ENCODE data around the gene ANAPC15. TPM values are rescaled to one million over a fixed set of nuclear protein-coding genes. Genes with fewer than 3 reads are reported as not detected.

Gene ANAPC15
- total RNA-seq, 1 experiment from 2014 or later: 37.4 TPM

GRCh38 chr11:72091292-72091691 lies 21.2 kb downstream of the ANAPC15 start:
- Histone ChIP-seq H2AFZ (ENCODE audit: low read length) (no peak overlapping the region), H3K9me3 (ENCODE audit: low read length) (no peaks in the 10 kb centered on the region), H3K4me2 (ENCODE audit: low read depth, low read length, poor library complexity, severe bottlenecking) (no peak overlapping the region), H3K4me3 (ENCODE audit: low read length) (no peak overlapping the region), H3K9ac (ENCODE audit: low read length) (no peak overlapping the region), H3K79me2 (ENCODE audit: low read length) (no peaks in the 10 kb centered on the region), H4K20me1 (ENCODE audit: insufficient read depth, low read depth, low read length) (peaks cover 5% of the 10 kb centered on the region; the same call in 1 of the 2 replicates), H3K9me2 (replicated peaks; ENCODE audit: insufficient read depth, low read length) (no peaks in the 10 kb centered on the region), H3K27me3 (ENCODE audit: low read length) (no peaks in the 10 kb centered on the region), H3K27ac (ENCODE audit: low read length) (no peak overlapping the region), H3K36me3 (ENCODE audit: insufficient read depth, low read length) (no peaks in the 10 kb centered on the region), H3K4me1 (ENCODE audit: low read length) (peaks cover 14% of the 10 kb centered on the region)
- peak; percentile 92 for DNase-seq

- Histone ChIP-seq H3K27ac (ENCODE audit: low read length) (no peak overlapping the region), H3K4me2 (ENCODE audit: low read depth, low read length, poor library complexity, severe bottlenecking) (no peak overlapping the region), H3K9me3 (ENCODE audit: low read length) (no peaks in the 10 kb centered on the region), H3K79me2 (ENCODE audit: low read length) (no peaks in the 10 kb centered on the region), H3K27me3 (ENCODE audit: low read length) (no peaks in the 10 kb centered on the region), H3K36me3 (ENCODE audit: insufficient read depth, low read length) (no peaks in the 10 kb centered on the region), H3K4me3 (ENCODE audit: low read length) (no peak overlapping the region), H3K9me2 (replicated peaks; ENCODE audit: insufficient read depth, low read length) (no peaks in the 10 kb centered on the region), H4K20me1 (ENCODE audit: insufficient read depth, low read depth, low read length) (peaks cover 5% of the 10 kb centered on the region; the same call in 1 of the 2 replicates), H3K9ac (ENCODE audit: low read length) (no peak overlapping the region), H3K4me1 (ENCODE audit: low read length) (peaks cover 14% of the 10 kb centered on the region), H2AFZ (ENCODE audit: low read length) (no peak overlapping the region)
- DNase-seq: no peak
Observed at GRCh38 chr11:72088076-72088808, 24.3 kb downstream of the ANAPC15 start.

- Histone ChIP-seq H3K4me1 (ENCODE audit: low read length) (peaks cover 12% of the 10 kb centered on the region), H3K27me3 (ENCODE audit: low read length) (no peaks in the 10 kb centered on the region), H3K9me2 (replicated peaks; ENCODE audit: insufficient read depth, low read length) (no peaks in the 10 kb centered on the region), H3K9ac (ENCODE audit: low read length) (no peak overlapping the region), H4K20me1 (ENCODE audit: insufficient read depth, low read depth, low read length) (peaks cover 5% of the 10 kb centered on the region; the same call in 1 of the 2 replicates), H3K27ac (ENCODE audit: low read length) (no peak overlapping the region), H3K4me2 (ENCODE audit: low read depth, low read length, poor library complexity, severe bottlenecking) (no peak overlapping the region), H3K4me3 (ENCODE audit: low read length) (no peak overlapping the region), H3K79me2 (ENCODE audit: low read length) (no peaks in the 10 kb centered on the region), H3K36me3 (ENCODE audit: insufficient read depth, low read length) (no peaks in the 10 kb centered on the region), H2AFZ (ENCODE audit: low read length) (no peak overlapping the region), H3K9me3 (ENCODE audit: low read length) (no peaks in the 10 kb centered on the region)
- no peak for DNase-seq
Observed at GRCh38 chr11:72085621-72086351, 26.7 kb downstream of the ANAPC15 start.

- Histone ChIP-seq H3K4me2 (ENCODE audit: low read depth, low read length, poor library complexity, severe bottlenecking) (no peak overlapping the region), H3K27ac (ENCODE audit: low read length) (no peak overlapping the region), H3K9me2 (replicated peaks; ENCODE audit: insufficient read depth, low read length) (no peaks in the 10 kb centered on the region), H2AFZ (ENCODE audit: low read length) (no peak overlapping the region), H3K79me2 (ENCODE audit: low read length) (no peaks in the 10 kb centered on the region), H3K9me3 (ENCODE audit: low read length) (no peaks in the 10 kb centered on the region), H3K9ac (ENCODE audit: low read length) (no peak overlapping the region), H4K20me1 (ENCODE audit: insufficient read depth, low read depth, low read length) (peaks cover 5% of the 10 kb centered on the region; the same call in 1 of the 2 replicates), H3K27me3 (ENCODE audit: low read length) (no peaks in the 10 kb centered on the region), H3K4me1 (ENCODE audit: low read length) (peaks cover 12% of the 10 kb centered on the region), H3K36me3 (ENCODE audit: insufficient read depth, low read length) (no peaks in the 10 kb centered on the region), H3K4me3 (ENCODE audit: low read length) (no peak overlapping the region)
- DNase-seq: no peak
Observed at GRCh38 chr11:72084965-72085364, 27.5 kb downstream of the ANAPC15 start.

- H3K27ac ChIP-seq (ENCODE audit: low read length): no peak overlapping the region
- no peaks in the 10 kb centered on the region for H3K27me3 ChIP-seq (ENCODE audit: low read length)
- H3K4me1 ChIP-seq (ENCODE audit: low read length): peaks cover 19% of the 10 kb centered on the region
- H3K9me3 ChIP-seq (ENCODE audit: low read length): no peaks in the 10 kb centered on the region
- peaks cover 8% of the 10 kb centered on the region for H3K79me2 ChIP-seq (ENCODE audit: low read length)
- peaks cover 5% of the 10 kb centered on the region; the same call in 1 of the 2 replicates for H4K20me1 ChIP-seq (ENCODE audit: insufficient read depth, low read depth, low read length)
- no peak overlapping the region for H3K4me3 ChIP-seq (ENCODE audit: low read length)
- H3K36me3 ChIP-seq (ENCODE audit: insufficient read depth, low read length): no peaks in the 10 kb centered on the region
- no peak overlapping the region for H2AFZ ChIP-seq (ENCODE audit: low read length)
- no peaks in the 10 kb centered on the region for H3K9me2 ChIP-seq (replicated peaks; ENCODE audit: insufficient read depth, low read length)
- no peak overlapping the region for H3K9ac ChIP-seq (ENCODE audit: low read length)
- H3K4me2 ChIP-seq (ENCODE audit: low read depth, low read length, poor library complexity, severe bottlenecking): no peak overlapping the region
- no peak for DNase-seq
Observed at GRCh38 chr11:72084076-72084475, 28.4 kb downstream of the ANAPC15 start.

- Histone ChIP-seq H3K36me3 (ENCODE audit: insufficient read depth, low read length) (no peaks in the 10 kb centered on the region), H3K79me2 (ENCODE audit: low read length) (peaks cover 15% of the 10 kb centered on the region), H3K4me3 (ENCODE audit: low read length) (no peak overlapping the region), H3K4me2 (ENCODE audit: low read depth, low read length, poor library complexity, severe bottlenecking) (no peak overlapping the region), H3K9me3 (ENCODE audit: low read length) (no peaks in the 10 kb centered on the region), H2AFZ (ENCODE audit: low read length) (no peak overlapping the region), H3K9ac (ENCODE audit: low read length) (no peak overlapping the region), H4K20me1 (ENCODE audit: insufficient read depth, low read depth, low read length) (peaks cover 6% of the 10 kb centered on the region), H3K27ac (ENCODE audit: low read length) (no peak overlapping the region), H3K4me1 (ENCODE audit: low read length) (peaks cover 26% of the 10 kb centered on the region), H3K27me3 (ENCODE audit: low read length) (no peaks in the 10 kb centered on the region), H3K9me2 (replicated peaks; ENCODE audit: insufficient read depth, low read length) (no peaks in the 10 kb centered on the region)
- DNase-seq: no peak
Observed at GRCh38 chr11:72083414-72083813, 29.1 kb downstream of the ANAPC15 start.

GRCh38 chr11:72081821-72082453 lies 30.6 kb downstream of the ANAPC15 start:
- no peak overlapping the region for H3K27ac ChIP-seq (ENCODE audit: low read length)
- H2AFZ ChIP-seq (ENCODE audit: low read length): no peak overlapping the region
- no peak overlapping the region for H3K4me3 ChIP-seq (ENCODE audit: low read length)
- H3K4me2 ChIP-seq (ENCODE audit: low read depth, low read length, poor library complexity, severe bottlenecking): no peak overlapping the region
- H4K20me1 ChIP-seq (ENCODE audit: insufficient read depth, low read depth, low read length): peaks cover 11% of the 10 kb centered on the region
- peaks cover 23% of the 10 kb centered on the region for H3K4me1 ChIP-seq (ENCODE audit: low read length)
- H3K27me3 ChIP-seq (ENCODE audit: low read length): no peaks in the 10 kb centered on the region
- no peak overlapping the region for H3K9ac ChIP-seq (ENCODE audit: low read length)
- H3K9me3 ChIP-seq (ENCODE audit: low read length): no peaks in the 10 kb centered on the region
- DNase-seq: no peak
- no peaks in the 10 kb centered on the region for H3K9me2 ChIP-seq (replicated peaks; ENCODE audit: insufficient read depth, low read length)
- H3K36me3 ChIP-seq (ENCODE audit: insufficient read depth, low read length): no peaks in the 10 kb centered on the region
- H3K79me2 ChIP-seq (ENCODE audit: low read length): peaks cover 28% of the 10 kb centered on the region

- Histone ChIP-seq H4K20me1 (ENCODE audit: insufficient read depth, low read depth, low read length) (peaks cover 7% of the 10 kb centered on the region; the same call in 1 of the 2 replicates), H3K27ac (ENCODE audit: low read length) (no peak overlapping the region), H3K79me2 (ENCODE audit: low read length) (peaks cover 32% of the 10 kb centered on the region), H3K9me3 (ENCODE audit: low read length) (no peaks in the 10 kb centered on the region), H3K27me3 (ENCODE audit: low read length) (no peaks in the 10 kb centered on the region), H2AFZ (ENCODE audit: low read length) (peak overlapping the region; percentile 88; the same call in 1 of the 2 replicates), H3K9me2 (replicated peaks; ENCODE audit: insufficient read depth, low read length) (no peaks in the 10 kb centered on the region), H3K4me3 (ENCODE audit: low read length) (peak overlapping the region; percentile 70), H3K4me2 (ENCODE audit: low read depth, low read length, poor library complexity, severe bottlenecking) (peak overlapping the region; percentile 73), H3K36me3 (ENCODE audit: insufficient read depth, low read length) (no peaks in the 10 kb centered on the region), H3K9ac (ENCODE audit: low read length) (peak overlapping the region; percentile 65), H3K4me1 (ENCODE audit: low read length) (peaks cover 22% of the 10 kb centered on the region)
- DNase-seq: no peak
Observed at GRCh38 chr11:72081184-72081644, 31.3 kb downstream of the ANAPC15 start.

Measured in Karpas-422 (cell line).